ENCODE results near the gene RTEL1. TPM values are rescaled to one million over a fixed set of nuclear protein-coding genes. Genes with fewer than 3 reads are reported as not detected.

RTEL1 gene
- total and polyA plus RNA-seq, 9 of the 15 experiments (the other 6 are each of a cell fraction or from before 2014, with no cell fraction given) = 0.36 to 61.0 (median 17.9) TPM

- TF ChIP-seq REST (IDR thresholded peaks at IDR 0.05; ENCODE audit: borderline replicate concordance) (peak; percentile 11; the same call in 1 of the 2 replicates), REST (CRISPR knock-in tag; IDR thresholded peaks at IDR 0.05; ENCODE audit: low read depth) (peak; percentile 82; the same call in 1 of the 2 replicates), ZNF57 (CRISPR knock-in tag; IDR thresholded peaks at IDR 0.05) (no peak), DACH1 (IDR thresholded peaks at IDR 0.05; ENCODE audit: partially characterized antibody) (no peak), YBX1 (IDR thresholded peaks at IDR 0.05) (no peak), KLF10 (CRISPR knock-in tag; IDR thresholded peaks at IDR 0.05) (no peak), HMG20A (CRISPR knock-in tag; conservative IDR thresholded peaks at IDR 0.05) (no peak), FOXJ2 (tag; IDR thresholded peaks at IDR 0.05) (peak; percentile 58; the same call in 1 of the 2 replicates), ZNF778 (CRISPR knock-in tag; IDR thresholded peaks at IDR 0.05) (no peak), TBP (optimal IDR thresholded peaks at IDR 0.05; ENCODE audit: low read depth, low read length) (peak; percentile 85), ZNF324 (CRISPR knock-in tag; IDR thresholded peaks at IDR 0.05) (no peak), SMAD1 (IDR thresholded peaks at IDR 0.05; ENCODE audit: low read depth, low read length, partially characterized antibody) (peak; percentile 30)
- TF ChIP-seq, protein P1, sequence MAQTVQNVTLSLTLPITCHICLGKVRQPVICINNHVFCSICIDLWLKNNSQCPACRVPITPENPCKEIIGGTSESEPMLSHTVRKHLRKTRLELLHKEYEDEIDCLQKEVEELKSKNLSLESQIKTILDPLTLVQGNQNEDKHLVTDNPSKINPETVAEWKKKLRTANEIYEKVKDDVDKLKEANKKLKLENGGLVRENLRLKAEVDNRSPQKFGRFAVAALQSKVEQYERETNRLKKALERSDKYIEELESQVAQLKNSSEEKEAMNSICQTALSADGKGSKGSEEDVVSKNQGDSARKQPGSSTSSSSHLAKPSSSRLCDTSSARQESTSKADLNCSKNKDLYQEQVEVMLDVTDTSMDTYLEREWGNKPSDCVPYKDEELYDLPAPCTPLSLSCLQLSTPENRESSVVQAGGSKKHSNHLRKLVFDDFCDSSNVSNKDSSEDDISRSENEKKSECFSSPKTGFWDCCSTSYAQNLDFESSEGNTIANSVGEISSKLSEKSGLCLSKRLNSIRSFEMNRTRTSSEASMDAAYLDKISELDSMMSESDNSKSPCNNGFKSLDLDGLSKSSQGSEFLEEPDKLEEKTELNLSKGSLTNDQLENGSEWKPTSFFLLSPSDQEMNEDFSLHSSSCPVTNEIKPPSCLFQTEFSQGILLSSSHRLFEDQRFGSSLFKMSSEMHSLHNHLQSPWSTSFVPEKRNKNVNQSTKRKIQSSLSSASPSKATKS (CRISPR knock-in tag; IDR thresholded peaks at IDR 0.05) = no peak; the same call in 1 of the 2 replicates
- TF ChIP-seq, protein P2, sequence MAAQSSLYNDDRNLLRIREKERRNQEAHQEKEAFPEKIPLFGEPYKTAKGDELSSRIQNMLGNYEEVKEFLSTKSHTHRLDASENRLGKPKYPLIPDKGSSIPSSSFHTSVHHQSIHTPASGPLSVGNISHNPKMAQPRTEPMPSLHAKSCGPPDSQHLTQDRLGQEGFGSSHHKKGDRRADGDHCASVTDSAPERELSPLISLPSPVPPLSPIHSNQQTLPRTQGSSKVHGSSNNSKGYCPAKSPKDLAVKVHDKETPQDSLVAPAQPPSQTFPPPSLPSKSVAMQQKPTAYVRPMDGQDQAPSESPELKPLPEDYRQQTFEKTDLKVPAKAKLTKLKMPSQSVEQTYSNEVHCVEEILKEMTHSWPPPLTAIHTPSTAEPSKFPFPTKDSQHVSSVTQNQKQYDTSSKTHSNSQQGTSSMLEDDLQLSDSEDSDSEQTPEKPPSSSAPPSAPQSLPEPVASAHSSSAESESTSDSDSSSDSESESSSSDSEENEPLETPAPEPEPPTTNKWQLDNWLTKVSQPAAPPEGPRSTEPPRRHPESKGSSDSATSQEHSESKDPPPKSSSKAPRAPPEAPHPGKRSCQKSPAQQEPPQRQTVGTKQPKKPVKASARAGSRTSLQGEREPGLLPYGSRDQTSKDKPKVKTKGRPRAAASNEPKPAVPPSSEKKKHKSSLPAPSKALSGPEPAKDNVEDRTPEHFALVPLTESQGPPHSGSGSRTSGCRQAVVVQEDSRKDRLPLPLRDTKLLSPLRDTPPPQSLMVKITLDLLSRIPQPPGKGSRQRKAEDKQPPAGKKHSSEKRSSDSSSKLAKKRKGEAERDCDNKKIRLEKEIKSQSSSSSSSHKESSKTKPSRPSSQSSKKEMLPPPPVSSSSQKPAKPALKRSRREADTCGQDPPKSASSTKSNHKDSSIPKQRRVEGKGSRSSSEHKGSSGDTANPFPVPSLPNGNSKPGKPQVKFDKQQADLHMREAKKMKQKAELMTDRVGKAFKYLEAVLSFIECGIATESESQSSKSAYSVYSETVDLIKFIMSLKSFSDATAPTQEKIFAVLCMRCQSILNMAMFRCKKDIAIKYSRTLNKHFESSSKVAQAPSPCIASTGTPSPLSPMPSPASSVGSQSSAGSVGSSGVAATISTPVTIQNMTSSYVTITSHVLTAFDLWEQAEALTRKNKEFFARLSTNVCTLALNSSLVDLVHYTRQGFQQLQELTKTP (IDR thresholded peaks at IDR 0.05; ENCODE audit: low read depth in 1 of 2, partially characterized antibody in 2 of 2) = peak; percentile 59 to 99
These were observed at the start of gene RTEL1 (continued) for GRCh38 chr20:63657937-63658748.
